Neuron (in vitro differentiated cells): ENCODE results near the gene EVA1B.

Source experiments
- H2AFZ ChIP-seq: one replicate; pipeline ENCODE4 v1.6.1; 2013; ENCODE audit warnings: low read depth, mild to moderate bottlenecking, inconsistent platforms, low read length, moderate library complexity
- H3K27me3 ChIP-seq: one replicate; pipeline ENCODE4 v1.6.1; 2013; ENCODE audit warnings: low read length; ENCODE audit not compliant: insufficient read depth
- H3K36me3 ChIP-seq: one replicate; pipeline ENCODE4 v1.6.1; 2013; ENCODE audit warnings: low read length; ENCODE audit not compliant: insufficient read depth
- H3K4me1 ChIP-seq: one replicate; pipeline ENCODE4 v1.6.1; 2013; ENCODE audit warnings: low read length; ENCODE audit not compliant: insufficient read depth
- H3K4me3 ChIP-seq: 2 replicates; pipeline ENCODE4 v1.5.1; 2013; ENCODE audit warnings: mild to moderate bottlenecking, low read length, moderate library complexity
- H3K9me3 ChIP-seq: one replicate; pipeline ENCODE4 v1.6.1; 2013; ENCODE audit warnings: low read length

The EVA1B gene

DNA sequence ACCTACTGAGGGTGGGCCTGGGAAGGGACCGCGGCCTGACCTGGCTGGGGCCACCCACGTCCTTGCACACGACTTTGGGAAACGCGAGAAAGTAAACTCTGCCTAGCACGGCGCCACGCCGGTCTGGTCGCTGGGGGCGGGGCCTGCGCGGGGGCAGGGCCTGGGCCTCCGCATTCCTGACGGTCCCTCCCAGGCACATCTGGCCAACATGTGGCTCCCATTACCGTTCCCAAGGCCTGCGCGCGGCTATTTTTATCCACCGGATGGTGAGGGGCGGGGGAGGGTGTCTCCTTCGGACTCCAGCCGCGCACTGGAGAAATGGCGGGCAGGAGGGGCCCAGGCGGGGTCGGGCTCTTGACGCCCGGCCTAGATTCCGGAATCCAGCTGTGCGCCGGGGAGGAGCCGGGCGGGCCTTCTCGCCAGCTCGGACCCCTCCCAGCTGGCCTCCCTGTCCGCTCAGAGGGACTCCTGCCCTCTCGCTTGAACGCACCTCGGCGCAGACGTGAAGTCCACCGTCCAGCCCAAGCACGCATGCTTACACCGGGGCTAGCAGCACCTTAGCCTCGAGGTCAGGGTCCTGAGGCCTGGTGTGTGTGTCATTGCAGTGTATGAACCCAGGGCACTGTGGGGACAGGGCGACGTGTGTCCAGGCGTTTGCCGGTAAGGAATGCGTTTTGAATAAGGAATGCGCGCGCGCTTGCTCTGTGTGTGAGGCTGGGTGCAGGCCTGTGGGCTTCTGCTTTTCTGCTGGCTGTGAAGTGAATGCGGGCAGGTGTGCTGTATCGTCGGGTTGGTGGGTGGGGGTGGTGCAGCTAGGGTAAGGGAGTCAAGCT is 2.1 kb downstream of the EVA1B start:
- Histone ChIP-seq H3K27me3 (no peaks in the 10 kb centered on the region), H3K9me3 (no peaks in the 10 kb centered on the region), H2AFZ (no peak overlapping the region), H3K4me3 (no peak overlapping the region), H3K4me1 (peaks cover 20% of the 10 kb centered on the region), H3K36me3 (peaks cover 36% of the 10 kb centered on the region)

GRCh38 chr1:36320767-36321118 is 2.7 kb downstream of the EVA1B start:
- Histone ChIP-seq H3K27me3 (no peaks in the 10 kb centered on the region), H3K4me1 (peaks cover 20% of the 10 kb centered on the region)

DNA sequence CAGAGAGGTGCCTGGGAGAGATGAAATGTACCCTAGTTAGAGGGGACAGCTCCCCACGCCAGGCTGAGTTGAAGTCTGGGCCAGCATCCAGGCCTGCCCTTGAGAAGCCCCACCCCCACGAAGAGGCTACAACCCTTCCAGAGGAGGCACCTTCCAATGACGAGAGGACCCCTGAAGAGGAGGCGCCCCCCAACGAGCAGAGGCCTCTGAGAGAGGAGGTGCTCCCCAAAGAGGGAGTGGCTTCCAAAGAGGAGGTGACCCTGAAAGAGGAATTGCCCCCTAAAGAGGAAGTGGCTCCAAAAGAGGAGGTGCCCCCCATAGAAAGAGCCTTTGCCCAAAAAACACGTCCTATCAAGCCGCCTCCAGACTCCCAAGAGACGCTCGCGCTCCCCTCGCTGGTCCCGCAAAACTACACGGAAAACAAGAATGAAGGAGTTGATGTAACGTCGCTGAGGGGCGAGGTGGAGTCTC is 3.1 kb downstream of the EVA1B start:
- Histone ChIP-seq H3K36me3 (peaks cover 41% of the 10 kb centered on the region), H3K4me1 (peaks cover 20% of the 10 kb centered on the region), H3K27me3 (no peaks in the 10 kb centered on the region), H2AFZ (no peak overlapping the region), H3K4me3 (no peak overlapping the region), H3K9me3 (no peaks in the 10 kb centered on the region)

More at GRCh38 chr1:36320767-36321118, 2.7 kb downstream of the EVA1B start:
- Histone ChIP-seq H3K9me3 (no peaks in the 10 kb centered on the region), H3K4me3 (no peak overlapping the region), H2AFZ (no peak overlapping the region), H3K36me3 (peaks cover 38% of the 10 kb centered on the region)

GRCh38 chr1:36309397-36309796 is 14.0 kb downstream of the EVA1B start:
- no peaks in the 10 kb centered on the region for H3K4me1 ChIP-seq
- H3K36me3 ChIP-seq = peaks cover 45% of the 10 kb centered on the region
- no peak overlapping the region for H3K4me3 ChIP-seq
- no peak overlapping the region for H2AFZ ChIP-seq
- no peaks in the 10 kb centered on the region for H3K9me3 ChIP-seq
- no peaks in the 10 kb centered on the region for H3K27me3 ChIP-seq

- Histone ChIP-seq H2AFZ (no peak overlapping the region), H3K27me3 (no peaks in the 10 kb centered on the region), H3K4me1 (peaks cover 3% of the 10 kb centered on the region), H3K9me3 (no peaks in the 10 kb centered on the region), H3K4me3 (no peak overlapping the region), H3K36me3 (peaks cover 55% of the 10 kb centered on the region)
These were observed 15.7 kb downstream of the EVA1B start for GRCh38 chr1:36307601-36308330.

DNA sequence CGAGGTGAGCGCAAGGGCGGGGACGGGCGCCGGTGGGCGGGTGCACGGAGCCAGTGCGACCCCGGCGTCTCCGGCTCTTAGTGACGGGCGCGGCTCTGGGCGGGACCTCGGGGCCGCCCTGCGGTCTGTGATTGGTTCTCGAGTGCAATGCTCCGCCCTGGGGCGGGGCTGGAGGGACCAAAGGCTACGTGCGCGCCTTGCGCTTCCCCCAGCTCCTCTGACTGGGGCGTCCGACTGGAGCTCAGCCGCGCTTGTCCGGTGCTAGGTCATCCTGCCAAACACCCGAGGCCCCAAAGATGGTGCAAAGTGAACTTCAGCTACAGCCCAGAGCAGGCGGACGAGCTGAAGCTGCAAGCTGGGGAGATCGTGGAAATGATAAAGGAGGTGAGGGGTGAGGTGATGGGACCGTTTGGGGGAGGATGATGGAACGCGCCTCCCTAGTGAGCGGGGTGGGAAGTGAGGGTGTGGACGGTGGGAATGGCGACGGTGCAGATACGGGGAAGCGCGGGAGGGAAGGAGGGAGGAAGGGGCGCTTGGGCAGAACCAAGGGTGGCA is 16.5 kb downstream of the EVA1B start:
- Histone ChIP-seq H2AFZ (no peak overlapping the region), H3K27me3 (no peaks in the 10 kb centered on the region), H3K4me3 (no peak overlapping the region), H3K4me1 (peaks cover 3% of the 10 kb centered on the region), H3K9me3 (no peaks in the 10 kb centered on the region), H3K36me3 (peaks cover 60% of the 10 kb centered on the region)

- no peaks in the 10 kb centered on the region for H3K9me3 ChIP-seq
- no peaks in the 10 kb centered on the region for H3K27me3 ChIP-seq
- no peak within 1 kb of the TSS for H3K4me3 ChIP-seq
- peaks cover 63% of the 10 kb centered on the region for H3K36me3 ChIP-seq
- H3K4me1 ChIP-seq = peaks cover 3% of the 10 kb centered on the region
- H2AFZ ChIP-seq = no peak within 1 kb of the TSS
These were observed 17.1 kb downstream of the EVA1B start, which contains the start of gene SH3D21 for GRCh38 chr1:36306210-36306901. SH3D21 (plus strand) TSS chr1:36306368; CDS start chr1:36306421, 53 bp downstream.

DNA sequence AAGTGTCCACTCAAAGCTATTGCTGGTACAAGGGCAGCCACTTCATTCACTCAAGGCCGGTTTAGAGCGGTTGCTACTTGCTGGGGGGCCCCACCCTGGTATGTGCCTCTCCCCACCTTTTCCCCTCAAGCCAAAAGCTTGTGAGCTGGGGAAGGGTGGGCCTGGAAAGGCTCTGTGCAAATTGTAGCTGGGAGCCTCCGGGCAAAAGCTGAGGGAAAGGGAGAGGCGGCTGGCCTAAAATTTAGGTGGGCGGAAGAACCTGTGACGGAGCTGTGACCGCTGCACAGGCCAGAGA is 17.6 kb downstream of the EVA1B start:
- H3K27me3 ChIP-seq = no peaks in the 10 kb centered on the region
- no peak overlapping the region for H3K4me3 ChIP-seq
- H3K4me1 ChIP-seq = peaks cover 3% of the 10 kb centered on the region
- no peaks in the 10 kb centered on the region for H3K9me3 ChIP-seq
- H2AFZ ChIP-seq = no peak overlapping the region
- H3K36me3 ChIP-seq = peaks cover 68% of the 10 kb centered on the region

DNA sequence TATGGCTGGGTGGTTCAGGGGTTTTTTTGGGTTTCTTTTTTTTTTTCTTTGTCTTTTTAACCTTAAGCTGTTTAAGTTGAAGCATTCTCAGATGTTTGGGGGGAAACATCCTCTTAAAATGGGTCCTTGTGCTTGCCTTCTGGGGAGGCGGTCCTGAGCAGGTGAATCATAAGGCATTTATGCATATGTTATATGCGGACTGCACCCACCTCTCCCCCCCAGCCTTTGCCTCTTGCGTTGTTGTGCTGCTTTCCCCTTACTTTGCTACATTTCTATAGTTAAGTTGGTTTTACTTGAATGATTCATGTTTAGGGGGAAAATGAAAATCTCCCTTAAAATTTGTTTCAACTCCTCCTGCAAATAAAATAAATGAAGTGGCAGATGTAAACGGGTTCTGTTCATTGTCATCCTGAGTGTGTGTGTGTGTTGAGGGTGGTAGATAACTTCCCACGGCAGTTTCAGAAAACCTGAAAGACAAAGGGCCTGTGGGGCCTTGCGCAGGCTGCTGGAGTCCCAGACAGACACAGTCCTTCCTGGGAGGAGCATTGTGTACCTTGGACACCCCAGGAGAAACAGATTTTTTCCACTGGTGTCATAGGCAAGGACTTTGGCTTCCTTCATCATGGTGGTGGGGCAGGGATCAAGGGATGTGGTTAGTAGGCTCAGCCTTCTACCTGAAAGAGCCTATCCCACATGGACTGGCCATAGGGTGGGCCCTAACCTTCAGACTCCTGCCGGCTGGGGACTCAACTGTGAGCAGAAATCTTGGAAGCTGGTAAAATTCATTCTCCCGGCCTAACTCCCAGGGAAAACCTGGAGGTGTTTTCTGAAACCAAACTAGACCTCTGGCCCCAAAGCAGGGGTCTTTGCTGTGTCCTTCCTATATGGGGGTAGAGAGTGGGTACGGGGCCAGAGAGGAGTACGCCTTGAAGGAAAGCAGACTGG is 18.2 kb downstream of the EVA1B start:
- H3K36me3 ChIP-seq = peaks cover 71% of the 10 kb centered on the region
- H3K4me3 ChIP-seq = no peak overlapping the region
- H3K27me3 ChIP-seq = no peaks in the 10 kb centered on the region
- H2AFZ ChIP-seq = no peak overlapping the region
- peaks cover 3% of the 10 kb centered on the region for H3K4me1 ChIP-seq
- H3K9me3 ChIP-seq = no peaks in the 10 kb centered on the region

DNA sequence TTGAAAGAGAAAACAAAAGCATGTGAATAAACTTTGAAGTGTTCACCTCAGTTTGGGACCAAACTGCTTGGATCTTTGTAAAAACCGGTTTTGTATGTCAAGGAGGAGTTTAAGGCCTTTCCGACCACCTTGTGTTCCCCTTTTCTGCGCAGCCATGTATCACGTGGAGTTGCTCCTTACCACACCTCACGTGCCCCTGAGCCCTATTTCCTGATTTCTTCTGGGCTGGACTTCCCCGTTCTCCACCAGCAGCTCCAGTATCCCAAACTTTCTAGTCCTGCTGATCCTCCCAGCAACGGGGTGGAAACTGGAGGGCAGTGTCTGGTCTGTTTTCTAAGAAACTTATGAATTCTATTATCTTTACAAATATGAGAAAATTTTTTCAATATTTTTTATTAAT is 18.9 kb downstream of the EVA1B start:
- H3K9me3 ChIP-seq = no peaks in the 10 kb centered on the region
- peaks cover 76% of the 10 kb centered on the region for H3K36me3 ChIP-seq
- no peak overlapping the region for H2AFZ ChIP-seq
- H3K27me3 ChIP-seq = no peaks in the 10 kb centered on the region
- H3K4me1 ChIP-seq = peaks cover 3% of the 10 kb centered on the region
- H3K4me3 ChIP-seq = no peak overlapping the region

- no peaks in the 10 kb centered on the region for H3K27me3 ChIP-seq
- H3K4me1 ChIP-seq = peaks cover 3% of the 10 kb centered on the region
- peaks cover 71% of the 10 kb centered on the region for H3K36me3 ChIP-seq
- H3K9me3 ChIP-seq = no peaks in the 10 kb centered on the region
- H2AFZ ChIP-seq = no peak overlapping the region
- no peak overlapping the region for H3K4me3 ChIP-seq
These were observed 19.6 kb downstream of the EVA1B start for GRCh38 chr1:36303650-36304360.

GRCh38 chr1:36303244-36303643 is 20.2 kb downstream of the EVA1B start:
- H3K36me3 ChIP-seq = peaks cover 74% of the 10 kb centered on the region
- H3K27me3 ChIP-seq = no peaks in the 10 kb centered on the region
- H3K4me1 ChIP-seq = peaks cover 3% of the 10 kb centered on the region
- no peak overlapping the region for H3K4me3 ChIP-seq
- no peaks in the 10 kb centered on the region for H3K9me3 ChIP-seq
- H2AFZ ChIP-seq = no peak overlapping the region
